Measurements from ENCODE around the gene RPS15A. TPM values are rescaled to one million over a fixed set of nuclear protein-coding genes. Genes with fewer than 3 reads are reported as not detected.

RPS15A gene
- 938 TPM for total RNA-seq

GRCh38 chr16:18789850-18790706, at the start of gene RPS15A:
RPS15A (minus strand) TSS chr16:18790334; CDS start chr16:18789113, 1,221 bp downstream.

GRCh38 chr16:18801145-18801972, 11.2 kb upstream of the RPS15A start, which contains the start of gene ARL6IP1:
ARL6IP1 (minus strand) TSS chr16:18801549; CDS start chr16:18801466, 83 bp downstream.

Other genes with a start within 250 kb of the RPS15A start
- 78.6 TPM for gene NOMO2, start 228.2 kb downstream of the RPS15A start, total RNA-seq
- 375 TPM for gene ARL6IP1, start 11.2 kb upstream of the RPS15A start, total RNA-seq
- 282 TPM for gene SMG1, start 136.1 kb upstream of the RPS15A start, total RNA-seq
- gene TMC7, start 193.6 kb upstream of the RPS15A start, total RNA-seq: 3.4 TPM